Measurements from ENCODE around the gene MDM1.

DNA sequence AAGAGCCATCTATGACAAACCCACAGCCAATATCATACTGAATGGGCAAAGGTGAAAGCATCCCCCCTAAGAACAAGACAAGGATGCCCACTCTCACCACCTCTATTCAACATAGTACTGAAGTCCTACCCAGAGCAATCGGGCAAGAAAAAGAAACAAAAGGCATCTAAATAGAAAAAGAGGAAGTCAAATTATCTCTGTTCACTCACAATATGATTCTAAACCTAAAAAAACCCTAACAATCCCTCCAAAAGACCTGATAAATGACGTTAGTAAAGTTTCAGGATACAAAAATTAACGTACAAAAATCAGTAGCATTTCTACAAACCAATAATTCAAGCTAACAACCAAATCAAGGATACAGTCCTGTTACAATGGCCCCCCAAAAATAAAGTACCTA, 26.9 kb downstream of the MDM1 start:
- TF ChIP-seq, protein P1, sequence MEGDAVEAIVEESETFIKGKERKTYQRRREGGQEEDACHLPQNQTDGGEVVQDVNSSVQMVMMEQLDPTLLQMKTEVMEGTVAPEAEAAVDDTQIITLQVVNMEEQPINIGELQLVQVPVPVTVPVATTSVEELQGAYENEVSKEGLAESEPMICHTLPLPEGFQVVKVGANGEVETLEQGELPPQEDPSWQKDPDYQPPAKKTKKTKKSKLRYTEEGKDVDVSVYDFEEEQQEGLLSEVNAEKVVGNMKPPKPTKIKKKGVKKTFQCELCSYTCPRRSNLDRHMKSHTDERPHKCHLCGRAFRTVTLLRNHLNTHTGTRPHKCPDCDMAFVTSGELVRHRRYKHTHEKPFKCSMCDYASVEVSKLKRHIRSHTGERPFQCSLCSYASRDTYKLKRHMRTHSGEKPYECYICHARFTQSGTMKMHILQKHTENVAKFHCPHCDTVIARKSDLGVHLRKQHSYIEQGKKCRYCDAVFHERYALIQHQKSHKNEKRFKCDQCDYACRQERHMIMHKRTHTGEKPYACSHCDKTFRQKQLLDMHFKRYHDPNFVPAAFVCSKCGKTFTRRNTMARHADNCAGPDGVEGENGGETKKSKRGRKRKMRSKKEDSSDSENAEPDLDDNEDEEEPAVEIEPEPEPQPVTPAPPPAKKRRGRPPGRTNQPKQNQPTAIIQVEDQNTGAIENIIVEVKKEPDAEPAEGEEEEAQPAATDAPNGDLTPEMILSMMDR (IDR thresholded peaks at IDR 0.05), result no peak
- no peak for TF ChIP-seq POLR2AphosphoS5 (IDR thresholded peaks at IDR 0.05)
- no peak for TF ChIP-seq POLR2A (IDR thresholded peaks at IDR 0.05)

Data from upper lobe of left lung (tissue), 4 donors.